22Rv1 (cell line): ENCODE measurements around the gene MCTS1.

Experiments used
- CTCF ChIP-seq: fragments of 450-650 bp; IDR thresholded peaks from 2 replicates; pipeline ENCODE4 v1.5.1; 2017; ENCODE audit warnings: mild to moderate bottlenecking
- ZFX ChIP-seq: fragments of 450-650 bp; IDR thresholded peaks from 2 replicates; pipeline ENCODE4 v1.6.1; 2017; ENCODE audit warnings: antibody characterized with exemption, borderline replicate concordance

DNA sequence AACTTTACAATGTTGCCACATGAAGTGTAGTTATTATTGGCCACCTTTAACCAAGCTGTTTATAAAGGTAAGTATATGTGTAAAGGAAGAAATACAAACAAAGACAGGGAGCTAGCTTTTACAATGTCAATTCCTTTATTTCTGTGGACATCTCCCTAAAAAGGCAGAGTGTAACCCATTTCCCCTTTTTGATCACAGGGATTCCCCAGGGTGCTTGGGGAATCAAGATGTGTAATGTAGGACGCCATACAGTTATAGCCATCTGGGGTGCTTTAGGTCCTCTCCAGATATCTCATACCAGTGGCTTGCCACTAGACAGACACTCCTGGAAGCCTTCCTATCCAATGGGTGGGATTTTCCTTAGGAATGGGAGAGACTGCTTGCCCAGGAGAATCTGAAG lies 39.0 kb upstream of the MCTS1 start:
- TF ChIP-seq CTCF: no peak
- no peak for TF ChIP-seq ZFX
